Natural killer cell (primary cell): ENCODE measurements around the gene PAOX. TPM values are rescaled to one million over a fixed set of nuclear protein-coding genes. Genes with fewer than 3 reads are reported as not detected.
A peak's percentile ranks its signal among the peaks of the same experiment; 100 is the strongest.
"Not testable (repeated sequence)": the region's sequence is repeated elsewhere in the genome, so short reads cannot be mapped to it uniquely, and the experiment has no call there.

ENCODE experiments used
- ATAC-seq, 3 donors: fragments of 150-1000 bp in 2 of 3; fragments of 200-7000 bp in 1 of 3; cut with Tn5 transposase; 1 replicate in 1 of 3; 2 replicates in 2 of 3; pipeline ENCODE4 v1.10.0; 2021; ENCODE audit warnings: mild to moderate bottlenecking in 2 of 3, moderate library complexity in 2 of 3
- DNase-seq, 2 donors: peaks; one replicate each; pipeline versions ENCODE4 v3.0.0 to v3.0.0-alpha.2; 2013 to 2021; ENCODE audit warnings: mixed read lengths in 1 of 2
- H3K27ac ChIP-seq: one replicate; pipeline ENCODE4 v1.5.1; 2013; ENCODE audit warnings: mild to moderate bottlenecking, low read length
- H3K27me3 ChIP-seq: one replicate; pipeline ENCODE4 v1.6.1; 2013; ENCODE audit warnings: low read length; ENCODE audit not compliant: control insufficient read depth, insufficient read depth
- H3K36me3 ChIP-seq: one replicate; pipeline ENCODE4 v1.6.1; 2013; ENCODE audit warnings: low read length; ENCODE audit not compliant: control insufficient read depth, insufficient read depth
- H3K4me1 ChIP-seq: one replicate; pipeline ENCODE4 v1.6.1; 2013; ENCODE audit warnings: low read length; ENCODE audit not compliant: control insufficient read depth, insufficient read depth
- H3K4me3 ChIP-seq: one replicate; pipeline ENCODE4 v1.5.1; 2013; ENCODE audit warnings: low read length
- H3K9me3 ChIP-seq: one replicate; pipeline ENCODE4 v1.6.1; 2013; ENCODE audit warnings: low read length; ENCODE audit not compliant: control insufficient read depth, insufficient read depth
- H3K27ac Mint-ChIP-seq, 2 donors: one replicate each; pipeline ENCODE4 v1.8.0; 2022; ENCODE audit warnings: mild to moderate bottlenecking in 2 of 2, mixed read lengths in 2 of 2, moderate library complexity in 1 of 2
- H3K27me3 Mint-ChIP-seq, 2 donors: one replicate each; pipeline ENCODE4 v1.8.0; 2022; ENCODE audit warnings: low read depth in 2 of 2, mixed read lengths in 2 of 2
- H3K36me3 Mint-ChIP-seq: one replicate; pipeline ENCODE4 v1.8.0; 2022; ENCODE audit warnings: mixed read lengths
- H3K4me1 Mint-ChIP-seq, 2 donors: one replicate each; pipeline ENCODE4 v1.8.0; 2022; ENCODE audit warnings: mixed read lengths in 2 of 2
- H3K4me3 Mint-ChIP-seq: one replicate; pipeline ENCODE4 v1.8.0; 2022; ENCODE audit warnings: mild to moderate bottlenecking, moderate library complexity, mixed read lengths
- H3K9me3 Mint-ChIP-seq, 2 donors: one replicate each; pipeline ENCODE4 v1.8.0; 2022; ENCODE audit warnings: mixed read lengths in 2 of 2
- WGBS: methylation state at CpG from one replicate; pipeline ENCODE4 v1.1.7; 2013; ENCODE audit warnings: missing lambda C conversion rate; ENCODE audit not compliant: insufficient coverage; 5-methylcytosine and 5-hydroxymethylcytosine counted together
- intact Hi-C: fragments of 100-400 bp; cut with micrococcal nuclease; formaldehyde crosslinking; loops from one replicate; pipeline ENCODE4 v1.14.2; 2022
- total RNA-seq, 4 donors: library from RNA; stranded (reverse); fragments of 120-200 nt in 1 of 4; gene quantifications; one replicate each; pipeline versions ENCODE4 v1.2.3 to v1.2.4, GENCODE V29; 2013 to 2022
- TF ChIP-seq, protein P1 (sequence below): fragments of 200-600 bp; IDR thresholded peaks from one replicate; pipeline ENCODE4 v1.8.0; 2022; ENCODE audit warnings: antibody characterized with exemption

PAOX gene
- total RNA-seq, 3 donors from 2014 or later (not counting 1 experiment from before 2014, with no cell fraction given), result 4.2 to 5.8 (median 5.5) TPM

- ATAC-seq (no peak), DNase-seq (no peak)
- H3K36me3 Mint-ChIP-seq, result no peaks in the 10 kb centered on the region
- TF ChIP-seq, protein P1, sequence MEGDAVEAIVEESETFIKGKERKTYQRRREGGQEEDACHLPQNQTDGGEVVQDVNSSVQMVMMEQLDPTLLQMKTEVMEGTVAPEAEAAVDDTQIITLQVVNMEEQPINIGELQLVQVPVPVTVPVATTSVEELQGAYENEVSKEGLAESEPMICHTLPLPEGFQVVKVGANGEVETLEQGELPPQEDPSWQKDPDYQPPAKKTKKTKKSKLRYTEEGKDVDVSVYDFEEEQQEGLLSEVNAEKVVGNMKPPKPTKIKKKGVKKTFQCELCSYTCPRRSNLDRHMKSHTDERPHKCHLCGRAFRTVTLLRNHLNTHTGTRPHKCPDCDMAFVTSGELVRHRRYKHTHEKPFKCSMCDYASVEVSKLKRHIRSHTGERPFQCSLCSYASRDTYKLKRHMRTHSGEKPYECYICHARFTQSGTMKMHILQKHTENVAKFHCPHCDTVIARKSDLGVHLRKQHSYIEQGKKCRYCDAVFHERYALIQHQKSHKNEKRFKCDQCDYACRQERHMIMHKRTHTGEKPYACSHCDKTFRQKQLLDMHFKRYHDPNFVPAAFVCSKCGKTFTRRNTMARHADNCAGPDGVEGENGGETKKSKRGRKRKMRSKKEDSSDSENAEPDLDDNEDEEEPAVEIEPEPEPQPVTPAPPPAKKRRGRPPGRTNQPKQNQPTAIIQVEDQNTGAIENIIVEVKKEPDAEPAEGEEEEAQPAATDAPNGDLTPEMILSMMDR, result no peak
- H3K27ac ChIP-seq, result no peak overlapping the region
- H3K9me3 ChIP-seq, result no peaks in the 10 kb centered on the region
- WGBS, result 94% methylated on average over 16 of the region's 17 CpGs
- no peaks in the 10 kb centered on the region for H3K9me3 Mint-ChIP-seq
- no peak overlapping the region for H3K4me3 Mint-ChIP-seq
- H3K4me1 ChIP-seq, result peaks cover 3% of the 10 kb centered on the region
- intact Hi-C loops, result no loop called here
- no peak overlapping the region for H3K4me3 ChIP-seq
- H3K27me3 Mint-ChIP-seq, result no peaks in the 10 kb centered on the region
- no peaks in the 10 kb centered on the region for H3K27me3 ChIP-seq
- peaks cover 3% of the 10 kb centered on the region for H3K36me3 ChIP-seq
- H3K27ac Mint-ChIP-seq, result no peak overlapping the region
- peaks cover 0 to 16% of the 10 kb centered on the region in 2 donors for H3K4me1 Mint-ChIP-seq
These were observed 42.5 kb downstream of the PAOX start for GRCh38 chr10:133421336-133422222.

DNA sequence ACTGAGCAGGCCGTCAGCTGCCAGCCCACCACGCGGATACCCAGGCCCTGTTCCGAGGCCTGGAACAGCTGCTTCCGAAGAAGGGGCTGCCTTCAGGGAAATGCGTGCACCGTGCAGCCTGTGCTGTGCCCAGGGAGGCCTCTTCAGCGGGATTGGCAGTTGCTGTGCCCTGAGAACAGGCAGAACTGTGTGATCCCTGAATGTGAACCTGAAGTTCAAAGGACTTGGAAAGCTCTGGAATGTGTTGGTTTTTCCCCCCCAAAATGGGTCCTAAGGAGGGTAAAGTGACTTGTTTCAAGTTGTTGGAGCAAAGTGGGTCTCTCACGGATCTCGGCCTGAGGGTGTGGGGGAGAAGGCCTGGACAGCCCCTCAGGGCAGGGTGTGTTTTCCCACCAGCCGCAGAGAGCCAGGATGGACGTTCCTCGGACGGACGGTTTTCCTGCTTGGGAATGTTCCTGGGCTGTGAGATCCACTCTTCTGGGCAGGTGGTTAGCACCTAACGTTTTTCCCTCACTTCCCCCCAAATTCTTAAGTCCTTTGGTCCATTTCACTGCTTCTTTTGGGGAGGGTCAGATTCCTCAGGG is 43.3 kb downstream of the PAOX start:
- H3K4me3 Mint-ChIP-seq, result peak overlapping the region; percentile 21
- no peak for ATAC-seq
- intact Hi-C loops, result no loop called here

DNA sequence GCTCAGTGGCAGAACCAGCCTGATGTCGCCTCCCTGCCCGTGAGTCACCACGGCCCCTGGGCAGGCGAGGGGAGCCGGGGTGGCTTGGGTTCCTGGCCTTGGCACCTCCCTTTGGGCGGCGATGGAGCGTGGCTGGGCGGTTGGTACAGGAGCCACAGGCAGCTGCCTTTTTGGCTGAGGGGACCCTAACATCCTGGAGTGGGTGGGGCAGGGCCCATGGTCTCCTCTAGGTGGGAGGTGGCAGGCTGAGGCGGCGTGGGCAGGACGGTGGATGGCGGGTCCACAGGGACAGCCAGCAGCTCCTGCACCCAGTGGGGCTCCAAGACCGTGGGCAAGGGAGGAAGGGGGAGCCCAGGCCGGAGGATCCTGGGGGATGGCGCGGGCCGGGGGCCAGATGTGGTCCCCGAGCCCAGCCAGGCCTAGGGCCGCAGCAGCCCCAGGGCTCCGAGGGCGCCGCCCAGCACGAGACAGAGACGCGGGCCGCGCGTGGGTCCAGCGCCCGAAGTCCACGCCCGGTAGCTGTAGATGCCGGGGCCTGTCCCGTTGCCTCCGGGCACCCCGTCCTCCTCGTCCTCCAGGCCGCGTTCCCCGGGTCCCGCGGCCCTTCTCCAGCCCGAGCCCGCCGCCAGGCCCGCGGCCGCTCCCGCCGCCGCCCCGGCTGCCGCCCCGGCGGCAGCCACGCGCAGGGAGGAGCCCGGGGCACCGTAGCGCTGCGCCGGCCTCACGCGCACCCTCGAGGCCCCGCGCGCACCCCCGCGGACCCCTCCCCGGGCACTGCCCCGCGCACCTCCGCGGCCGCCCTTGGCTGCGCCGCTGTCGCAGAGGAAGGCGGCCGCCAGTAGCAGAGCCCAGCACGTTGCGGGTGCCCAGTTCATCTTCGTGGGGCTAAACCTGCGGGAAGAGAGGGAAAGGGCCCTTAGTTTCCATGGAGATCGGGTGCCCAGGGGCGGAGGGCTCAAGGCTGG is 44.0 kb downstream of the PAOX start:
- DNase-seq (no peak), ATAC-seq (peak; percentile 28 to 59 (median 46))
- Mint-ChIP-seq H3K27me3 (no peaks in the 10 kb centered on the region), H3K9me3 (no peaks in the 10 kb centered on the region), H3K27ac (no peak overlapping the region), H3K4me1 (peaks cover 0 to 16% of the 10 kb centered on the region in 2 donors), H3K4me3 (peak overlapping the region; percentile 62), H3K36me3 (no peaks in the 10 kb centered on the region)
- Histone ChIP-seq H3K4me1 (peaks cover 3% of the 10 kb centered on the region), H3K27ac (no peak overlapping the region), H3K9me3 (no peaks in the 10 kb centered on the region), H3K36me3 (peaks cover 3% of the 10 kb centered on the region), H3K4me3 (no peak overlapping the region), H3K27me3 (no peaks in the 10 kb centered on the region)
- TF ChIP-seq, protein P1, result no peak
- intact Hi-C loops, result no loop called here
- 19% methylated on average over 87 of the region's 88 CpGs for WGBS

More for the DNA sequence above, 43.3 kb downstream of the PAOX start:
- H3K4me1 ChIP-seq, result peaks cover 3% of the 10 kb centered on the region
- no peak overlapping the region for H3K27ac ChIP-seq
- no peaks in the 10 kb centered on the region for H3K9me3 Mint-ChIP-seq
- DNase-seq, result no peak
- H3K27me3 ChIP-seq, result no peaks in the 10 kb centered on the region
- H3K36me3 ChIP-seq, result peaks cover 3% of the 10 kb centered on the region
- no peaks in the 10 kb centered on the region for H3K27me3 Mint-ChIP-seq
- H3K4me1 Mint-ChIP-seq, result peaks cover 0 to 16% of the 10 kb centered on the region in 2 donors
- H3K36me3 Mint-ChIP-seq, result no peaks in the 10 kb centered on the region
- no peaks in the 10 kb centered on the region for H3K9me3 ChIP-seq
- no peak overlapping the region for H3K4me3 ChIP-seq
- H3K27ac Mint-ChIP-seq, result no peak overlapping the region
- TF ChIP-seq, protein P1, result no peak
- 93% methylated on average over 16 of the region's 16 CpGs for WGBS

GRCh38 chr10:133424102-133424501 is 45.0 kb downstream of the PAOX start:
- not testable (repeated sequence) for DNase-seq

GRCh38 chr10:133424601-133425000 is 45.5 kb downstream of the PAOX start, which contains the start of gene SPRN:
SPRN (minus strand) TSS chr10:133424625; CDS start chr10:133423681, 944 bp downstream.
- H3K9me3 ChIP-seq, H3K27ac Mint-ChIP-seq, H3K27me3 Mint-ChIP-seq, H3K27ac ChIP-seq, H3K27me3 ChIP-seq, H3K4me1 ChIP-seq, H3K9me3 Mint-ChIP-seq, intact Hi-C loops, H3K36me3 Mint-ChIP-seq, H3K36me3 ChIP-seq, DNase-seq, H3K4me3 ChIP-seq: not testable (repeated sequence)
- WGBS, result no CpG with 5 or more reads among the region's 37 CpGs
- ATAC-seq, result peak in 1 of 3 donors; percentile 20
- H3K4me1 Mint-ChIP-seq, result peaks cover 0 to 11% of the 10 kb centered on the region in 2 donors
- H3K4me3 Mint-ChIP-seq, result peak within 1 kb of the TSS; percentile 62

More at GRCh38 chr10:133424102-133424501, 45.0 kb downstream of the PAOX start:
- H3K27me3 Mint-ChIP-seq, H3K4me3 Mint-ChIP-seq, H3K4me3 ChIP-seq, H3K27ac Mint-ChIP-seq, intact Hi-C loops, H3K9me3 Mint-ChIP-seq, H3K36me3 Mint-ChIP-seq, H3K27ac ChIP-seq, H3K36me3 ChIP-seq, H3K9me3 ChIP-seq, H3K4me1 ChIP-seq, H3K27me3 ChIP-seq: not testable (repeated sequence)
- peak in 1 of 3 donors; percentile 48 for ATAC-seq
- WGBS, result no CpG with 5 or more reads among the region's 46 CpGs
- peaks cover 0 to 16% of the 10 kb centered on the region in 2 donors for H3K4me1 Mint-ChIP-seq
